ENCODE results near the gene MTA3.

MTA3 gene

DNA sequence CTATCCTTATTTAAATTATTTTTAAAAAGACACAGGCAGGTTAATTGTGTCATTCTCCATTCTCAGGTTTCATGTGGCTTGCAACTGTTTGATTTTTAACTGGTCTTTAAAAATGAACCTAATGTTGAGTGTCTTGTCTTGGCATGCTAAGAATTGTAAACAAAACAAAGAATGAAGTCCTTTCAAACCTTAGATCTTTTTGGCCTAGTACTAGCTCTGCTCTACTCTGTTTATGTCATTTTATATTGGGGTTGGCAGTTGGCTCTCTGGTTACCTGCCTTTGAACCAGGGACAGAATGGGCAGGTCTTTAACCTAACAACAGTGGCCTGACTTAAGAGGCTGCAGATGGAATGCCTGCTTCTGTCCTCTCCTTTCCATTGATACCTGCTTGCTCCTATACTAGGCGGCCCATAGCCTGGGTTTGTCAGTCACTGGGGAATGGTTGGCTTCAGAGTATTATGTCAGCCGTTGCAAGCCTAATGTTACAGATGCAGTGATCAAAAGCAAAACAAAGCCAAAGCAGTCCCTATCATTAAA, 85.5 kb downstream of the MTA3 start:
- peaks cover 14% of the 10 kb centered on the region for H3K36me3 ChIP-seq (ENCODE audit: control insufficient read depth, low read length)
- H3F3A ChIP-seq (ENCODE audit: control insufficient read depth, insufficient read depth), result no peaks in the 10 kb centered on the region
- no peak overlapping the region for H3K27ac ChIP-seq (ENCODE audit: low read depth, low read length)
- no peaks in the 10 kb centered on the region for H3K9me2 ChIP-seq (replicated peaks; ENCODE audit: control insufficient read depth, low read length)
- TF ChIP-seq, protein P1, sequence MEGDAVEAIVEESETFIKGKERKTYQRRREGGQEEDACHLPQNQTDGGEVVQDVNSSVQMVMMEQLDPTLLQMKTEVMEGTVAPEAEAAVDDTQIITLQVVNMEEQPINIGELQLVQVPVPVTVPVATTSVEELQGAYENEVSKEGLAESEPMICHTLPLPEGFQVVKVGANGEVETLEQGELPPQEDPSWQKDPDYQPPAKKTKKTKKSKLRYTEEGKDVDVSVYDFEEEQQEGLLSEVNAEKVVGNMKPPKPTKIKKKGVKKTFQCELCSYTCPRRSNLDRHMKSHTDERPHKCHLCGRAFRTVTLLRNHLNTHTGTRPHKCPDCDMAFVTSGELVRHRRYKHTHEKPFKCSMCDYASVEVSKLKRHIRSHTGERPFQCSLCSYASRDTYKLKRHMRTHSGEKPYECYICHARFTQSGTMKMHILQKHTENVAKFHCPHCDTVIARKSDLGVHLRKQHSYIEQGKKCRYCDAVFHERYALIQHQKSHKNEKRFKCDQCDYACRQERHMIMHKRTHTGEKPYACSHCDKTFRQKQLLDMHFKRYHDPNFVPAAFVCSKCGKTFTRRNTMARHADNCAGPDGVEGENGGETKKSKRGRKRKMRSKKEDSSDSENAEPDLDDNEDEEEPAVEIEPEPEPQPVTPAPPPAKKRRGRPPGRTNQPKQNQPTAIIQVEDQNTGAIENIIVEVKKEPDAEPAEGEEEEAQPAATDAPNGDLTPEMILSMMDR (IDR thresholded peaks at IDR 0.05; ENCODE audit: low read depth, low read length, poor library complexity, severe bottlenecking), result no peak
- no peak for TF ChIP-seq EZH2phosphoT487 (IDR thresholded peaks at IDR 0.05; ENCODE audit: borderline replicate concordance, low read length)
- H4K20me1 ChIP-seq (ENCODE audit: control insufficient read depth, insufficient read depth, low read depth, low read length), result no peaks in the 10 kb centered on the region
- H3K27me3 ChIP-seq (ENCODE audit: control insufficient read depth, low read length), result no peaks in the 10 kb centered on the region
- H3K9me3 ChIP-seq (ENCODE audit: control insufficient read depth, insufficient read depth, low read length), result no peaks in the 10 kb centered on the region
- H3K4me2 ChIP-seq (ENCODE audit: low read length), result no peak overlapping the region
- H3K79me2 ChIP-seq (ENCODE audit: control insufficient read depth, low read length), result no peaks in the 10 kb centered on the region
- H3K4me1 ChIP-seq (ENCODE audit: control insufficient read depth, low read length), result no peaks in the 10 kb centered on the region
- no peak overlapping the region for H3K4me3 ChIP-seq (ENCODE audit: low read length)

DNA sequence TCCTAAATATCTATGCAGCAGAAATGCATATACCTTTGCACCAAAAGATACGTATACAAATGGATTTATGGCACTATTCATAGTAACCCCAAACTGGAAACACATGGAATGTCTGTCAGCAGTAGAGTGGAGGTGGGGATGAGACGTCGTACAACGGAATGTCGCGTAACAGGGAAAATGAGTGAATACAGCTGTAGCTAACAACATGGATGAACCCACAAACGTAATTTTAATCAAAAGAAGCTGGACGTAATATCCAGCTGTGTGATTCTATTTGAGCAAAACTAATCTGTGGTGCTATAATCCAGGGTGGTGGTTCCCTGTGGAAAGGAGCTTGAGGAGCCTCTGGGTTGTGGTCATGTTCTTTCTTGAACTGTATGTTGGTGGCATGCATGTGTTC, 89.9 kb downstream of the MTA3 start:
- TF ChIP-seq EZH2phosphoT487 (IDR thresholded peaks at IDR 0.05; ENCODE audit: borderline replicate concordance, low read length), result no peak
- TF ChIP-seq, protein P1 (IDR thresholded peaks at IDR 0.05; ENCODE audit: low read depth, low read length, poor library complexity, severe bottlenecking), result no peak
- H3K79me2 ChIP-seq (ENCODE audit: control insufficient read depth, low read length), result no peaks in the 10 kb centered on the region
- H3K36me3 ChIP-seq (ENCODE audit: control insufficient read depth, low read length), result peaks cover 20% of the 10 kb centered on the region
- no peak overlapping the region for H3K4me2 ChIP-seq (ENCODE audit: low read length)
- peaks cover 8% of the 10 kb centered on the region for H3F3A ChIP-seq (ENCODE audit: control insufficient read depth, insufficient read depth)
- no peaks in the 10 kb centered on the region for H4K20me1 ChIP-seq (ENCODE audit: control insufficient read depth, insufficient read depth, low read depth, low read length)
- H3K4me1 ChIP-seq (ENCODE audit: control insufficient read depth, low read length), result peaks cover under 1% of the 10 kb centered on the region
- H3K27ac ChIP-seq (ENCODE audit: low read depth, low read length), result no peak overlapping the region
- H3K4me3 ChIP-seq (ENCODE audit: low read length), result no peak overlapping the region
- H3K9me2 ChIP-seq (replicated peaks; ENCODE audit: control insufficient read depth, low read length), result no peaks in the 10 kb centered on the region
- H3K9me3 ChIP-seq (ENCODE audit: control insufficient read depth, insufficient read depth, low read length), result no peaks in the 10 kb centered on the region
- no peaks in the 10 kb centered on the region for H3K27me3 ChIP-seq (ENCODE audit: control insufficient read depth, low read length)

DNA sequence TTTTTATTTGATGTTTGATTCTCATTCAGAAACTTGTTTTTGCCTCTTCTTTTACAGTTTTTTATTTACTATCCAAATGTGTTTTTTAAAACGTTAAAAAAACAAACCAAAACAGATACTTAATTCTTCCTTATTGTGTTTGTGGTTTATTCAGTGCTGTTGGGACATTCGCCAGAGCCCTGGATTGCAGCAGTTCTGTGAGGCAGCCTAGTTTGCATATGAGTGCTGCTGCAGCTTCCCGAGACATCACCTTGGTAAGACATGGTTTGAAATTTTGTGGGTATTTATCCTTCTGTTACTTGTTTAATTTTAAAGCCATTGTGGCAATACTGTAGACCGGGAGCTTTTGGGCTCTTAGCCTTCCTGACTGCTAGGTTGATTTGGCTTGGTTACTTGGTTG, 91.2 kb downstream of the MTA3 start:
- Histone ChIP-seq H3F3A (ENCODE audit: control insufficient read depth, insufficient read depth) (peaks cover 8% of the 10 kb centered on the region), H3K4me1 (ENCODE audit: control insufficient read depth, low read length) (peaks cover 7% of the 10 kb centered on the region), H3K9me2 (replicated peaks; ENCODE audit: control insufficient read depth, low read length) (no peaks in the 10 kb centered on the region), H3K4me3 (ENCODE audit: low read length) (no peak overlapping the region), H3K9me3 (ENCODE audit: control insufficient read depth, insufficient read depth, low read length) (no peaks in the 10 kb centered on the region), H3K79me2 (ENCODE audit: control insufficient read depth, low read length) (no peaks in the 10 kb centered on the region), H3K27me3 (ENCODE audit: control insufficient read depth, low read length) (no peaks in the 10 kb centered on the region), H3K36me3 (ENCODE audit: control insufficient read depth, low read length) (peaks cover 24% of the 10 kb centered on the region), H3K27ac (ENCODE audit: low read depth, low read length) (no peak overlapping the region), H3K4me2 (ENCODE audit: low read length) (no peak overlapping the region), H4K20me1 (ENCODE audit: control insufficient read depth, insufficient read depth, low read depth, low read length) (no peaks in the 10 kb centered on the region)
- TF ChIP-seq, protein P1 (IDR thresholded peaks at IDR 0.05; ENCODE audit: low read depth, low read length, poor library complexity, severe bottlenecking), result no peak
- no peak for TF ChIP-seq EZH2phosphoT487 (IDR thresholded peaks at IDR 0.05; ENCODE audit: borderline replicate concordance, low read length)

All from DOHH2 (cell line).